Esophagus muscularis mucosa (tissue), 4 donors: ENCODE data around the gene GYPC. TPM values are rescaled to one million over a fixed set of nuclear protein-coding genes. Genes with fewer than 3 reads are reported as not detected.
"Not testable (repeated sequence)": the region's sequence is repeated elsewhere in the genome, so short reads cannot be mapped to it uniquely, and the experiment has no call there.

Source experiments
- DNase-seq: peaks from one replicate; pipeline ENCODE4 v3.0.0-alpha.2; 2017; ENCODE audit errors: extremely low spot score
- H3K27ac ChIP-seq, 4 donors: fragments of 200-600 bp; sonication (generic); replicated peaks in 1 of 4; 1 replicate in 3 of 4; 2 replicates in 1 of 4; pipeline ENCODE4 v1.5.1; 2016 to 2019; ENCODE audit warnings: mild to moderate bottlenecking in 1 of 4
- H3K27me3 ChIP-seq, 4 donors: fragments of 200-600 bp; sonication (generic); one replicate each; pipeline versions ENCODE4 v1.5.1 to v1.6.0; 2016 to 2019
- H3K36me3 ChIP-seq, 4 donors: fragments of 200-600 bp; sonication (generic); one replicate each; pipeline ENCODE4 v1.5.1; 2016 to 2019
- H3K4me1 ChIP-seq, 4 donors: fragments of 200-600 bp; sonication (generic); one replicate each; pipeline ENCODE4 v1.5.1; 2016 to 2019
- H3K4me3 ChIP-seq, 4 donors: fragments of 200-600 bp; sonication (generic); 1 replicate in 2 of 4; 2 replicates in 2 of 4; pipeline ENCODE4 v1.5.1; 2016 to 2019; ENCODE audit warnings: mild to moderate bottlenecking in 4 of 4, moderate library complexity in 1 of 4
- H3K9me3 ChIP-seq, 4 donors: fragments of 200-600 bp; sonication (generic); 1 replicate in 3 of 4; 2 replicates in 1 of 4; pipeline ENCODE4 v1.5.1; 2016 to 2019
- EP300 ChIP-seq: sonication (generic); formaldehyde crosslinking; IDR thresholded peaks from one replicate; pipeline ENCODE4 v1.6.1; 2017; ENCODE audit warnings: antibody characterized with exemption
- POLR2A ChIP-seq: fragments of 450-650 bp; IDR thresholded peaks from one replicate; pipeline ENCODE4 v1.6.1; 2017; ENCODE audit warnings: antibody characterized with exemption, moderate library complexity, mild to moderate bottlenecking, low read depth
- POLR2AphosphoS5 ChIP-seq, 2 donors: sonication (generic); formaldehyde crosslinking; IDR thresholded peaks; one replicate each; pipeline ENCODE4 v1.6.1; 2017; ENCODE audit warnings: antibody characterized with exemption in 2 of 2
- WGBS: methylation state at CpG from one replicate; pipeline ENCODE4 v1.1.5; 2018; 5-methylcytosine and 5-hydroxymethylcytosine counted together
- intact Hi-C: fragments of 100-400 bp; cut with DNase I; formaldehyde crosslinking; loops from one replicate; pipeline ENCODE4 v1.15.1; 2023
- total RNA-seq, 4 donors: library from RNA; depleted of rRNA; stranded (reverse); fragments of >200 nt; gene quantifications; one replicate each; pipeline versions ENCODE4 v1.1.0 to v1.2.1, GENCODE V29; 2016
- TF ChIP-seq, protein P1 (sequence below), 3 experiments: fragments of 200-600 bp in 2 of 3; fragments of 450-650 bp in 1 of 3; sonication (generic) in 2 of 3; IDR thresholded peaks; one replicate each; pipeline ENCODE4 v1.5.1; 2017 to 2019; ENCODE audit warnings: antibody characterized with exemption in 3 of 3, mild to moderate bottlenecking in 2 of 3, moderate library complexity in 1 of 3

Gene GYPC
- total RNA-seq, 4 donors from 2014 or later = 119 to 197 (median 167) TPM

DNA sequence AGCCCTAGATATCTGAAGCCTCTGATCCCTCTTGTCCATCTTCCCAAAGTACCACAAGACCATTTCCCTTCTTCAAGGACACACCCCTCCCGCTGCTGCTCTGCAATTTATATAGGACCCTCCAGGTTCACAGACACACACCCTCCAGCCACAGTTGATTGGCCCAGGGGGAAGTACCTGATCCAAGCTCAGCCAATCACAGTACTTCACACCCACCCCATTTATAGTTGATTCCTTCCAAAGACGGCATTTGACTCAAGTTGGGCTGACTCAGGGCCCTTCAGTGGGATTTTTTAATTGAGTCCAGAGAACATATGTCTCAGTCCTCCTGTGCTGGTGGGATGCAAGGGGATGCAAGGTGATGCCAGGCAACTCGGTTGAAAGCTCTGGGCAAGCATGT, 59.2 kb downstream of the GYPC start:
- intact Hi-C loops = no loop called here
- peak; percentile 55 for DNase-seq
- no peak overlapping the region for H3K4me3 ChIP-seq
- H3K27ac ChIP-seq = no peak overlapping the region
- 87% methylated on average over 3 of the region's 3 CpGs for WGBS
- H3K36me3 ChIP-seq = no peaks in the 10 kb centered on the region
- no peaks in the 10 kb centered on the region for H3K9me3 ChIP-seq
- peaks cover 0 to 12% (median 2%) of the 10 kb centered on the region in 4 donors for H3K4me1 ChIP-seq
- H3K27me3 ChIP-seq = no peaks in the 10 kb centered on the region
- TF ChIP-seq EP300 = no peak
- TF ChIP-seq POLR2A = no peak
- no peak for TF ChIP-seq POLR2AphosphoS5 (IDR thresholded peaks at IDR 0.05)
- TF ChIP-seq, protein P1, sequence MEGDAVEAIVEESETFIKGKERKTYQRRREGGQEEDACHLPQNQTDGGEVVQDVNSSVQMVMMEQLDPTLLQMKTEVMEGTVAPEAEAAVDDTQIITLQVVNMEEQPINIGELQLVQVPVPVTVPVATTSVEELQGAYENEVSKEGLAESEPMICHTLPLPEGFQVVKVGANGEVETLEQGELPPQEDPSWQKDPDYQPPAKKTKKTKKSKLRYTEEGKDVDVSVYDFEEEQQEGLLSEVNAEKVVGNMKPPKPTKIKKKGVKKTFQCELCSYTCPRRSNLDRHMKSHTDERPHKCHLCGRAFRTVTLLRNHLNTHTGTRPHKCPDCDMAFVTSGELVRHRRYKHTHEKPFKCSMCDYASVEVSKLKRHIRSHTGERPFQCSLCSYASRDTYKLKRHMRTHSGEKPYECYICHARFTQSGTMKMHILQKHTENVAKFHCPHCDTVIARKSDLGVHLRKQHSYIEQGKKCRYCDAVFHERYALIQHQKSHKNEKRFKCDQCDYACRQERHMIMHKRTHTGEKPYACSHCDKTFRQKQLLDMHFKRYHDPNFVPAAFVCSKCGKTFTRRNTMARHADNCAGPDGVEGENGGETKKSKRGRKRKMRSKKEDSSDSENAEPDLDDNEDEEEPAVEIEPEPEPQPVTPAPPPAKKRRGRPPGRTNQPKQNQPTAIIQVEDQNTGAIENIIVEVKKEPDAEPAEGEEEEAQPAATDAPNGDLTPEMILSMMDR (IDR thresholded peaks at IDR 0.05) = no peak

DNA sequence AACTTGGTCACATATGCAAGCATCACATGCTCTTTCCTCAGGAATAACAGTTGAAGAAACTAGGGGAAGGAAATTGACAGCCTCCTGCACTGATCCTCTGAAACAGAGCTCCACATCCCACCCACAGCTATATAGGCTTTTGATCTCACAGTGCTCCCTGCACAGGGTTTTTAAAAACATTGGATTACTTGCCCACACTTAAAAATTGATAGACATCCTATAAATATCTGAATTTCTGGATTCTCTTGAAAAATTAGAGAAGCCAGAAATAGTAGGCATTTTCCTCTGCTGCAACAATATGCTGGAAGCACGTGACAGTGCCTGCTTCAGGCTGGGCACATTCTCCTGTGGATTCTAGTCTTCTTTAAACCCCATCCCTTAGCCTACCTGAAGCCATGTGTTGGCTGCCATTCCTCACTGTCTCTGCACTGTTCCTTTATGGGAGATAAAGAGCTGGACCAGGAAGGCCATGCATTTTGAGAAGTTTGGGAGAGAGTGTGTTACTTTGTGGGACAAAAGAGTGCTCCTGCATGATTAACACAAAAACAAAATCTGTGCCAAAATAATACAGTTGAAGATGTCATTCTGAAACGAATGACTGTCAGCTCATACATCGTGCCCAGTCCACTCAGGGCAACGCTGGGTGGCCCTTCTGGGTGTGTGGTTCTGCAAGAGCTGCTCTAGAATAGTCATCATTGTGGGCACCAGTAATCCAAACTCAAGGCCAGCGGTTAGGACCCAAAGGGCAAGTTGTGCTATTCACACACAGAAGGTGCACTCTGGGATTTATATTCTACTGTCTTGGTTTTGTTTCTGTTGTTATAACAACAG, 59.8 kb downstream of the GYPC start:
- Histone ChIP-seq H3K4me3 (no peak overlapping the region), H3K9me3 (no peaks in the 10 kb centered on the region), H3K36me3 (no peaks in the 10 kb centered on the region), H3K27ac (no peak overlapping the region), H3K27me3 (no peaks in the 10 kb centered on the region), H3K4me1 (peaks cover 0 to 17% (median 3%) of the 10 kb centered on the region in 4 donors)
- intact Hi-C loops = no loop called here
- TF ChIP-seq EP300 (no peak), POLR2AphosphoS5 (IDR thresholded peaks at IDR 0.05) (no peak), POLR2A (no peak)
- TF ChIP-seq, protein P1 (IDR thresholded peaks at IDR 0.05) = no peak
- WGBS = 75% methylated on average over 5 of the region's 5 CpGs
- peak; percentile 53 for DNase-seq

DNA sequence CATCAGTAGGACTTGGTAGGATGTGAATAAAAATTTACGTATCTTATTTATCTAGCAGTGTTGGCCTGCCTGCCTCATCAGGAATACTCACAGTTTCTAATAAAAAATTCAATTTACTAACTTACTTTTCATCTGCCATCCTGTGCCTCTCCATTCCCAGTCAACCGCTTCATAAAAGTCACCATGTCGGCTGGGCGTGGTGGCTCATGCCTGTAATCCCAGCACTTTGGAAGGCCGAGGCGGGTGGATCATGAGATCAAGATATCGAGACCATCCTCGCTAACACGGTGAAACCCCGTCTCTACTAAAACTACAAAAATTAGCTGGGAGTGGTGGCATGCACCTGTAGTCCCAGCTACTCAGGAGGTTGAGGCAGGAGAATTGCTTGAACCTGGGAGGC, 61.3 kb downstream of the GYPC start:
- H3K4me3 ChIP-seq, intact Hi-C loops, H3K9me3 ChIP-seq, H3K27ac ChIP-seq, H3K36me3 ChIP-seq, H3K27me3 ChIP-seq: not testable (repeated sequence)
- peaks cover 0 to 18% (median 3%) of the 10 kb centered on the region in 4 donors for H3K4me1 ChIP-seq
- WGBS = 96% methylated on average over 10 of the region's 10 CpGs
- peak; percentile 70 for DNase-seq

DNA sequence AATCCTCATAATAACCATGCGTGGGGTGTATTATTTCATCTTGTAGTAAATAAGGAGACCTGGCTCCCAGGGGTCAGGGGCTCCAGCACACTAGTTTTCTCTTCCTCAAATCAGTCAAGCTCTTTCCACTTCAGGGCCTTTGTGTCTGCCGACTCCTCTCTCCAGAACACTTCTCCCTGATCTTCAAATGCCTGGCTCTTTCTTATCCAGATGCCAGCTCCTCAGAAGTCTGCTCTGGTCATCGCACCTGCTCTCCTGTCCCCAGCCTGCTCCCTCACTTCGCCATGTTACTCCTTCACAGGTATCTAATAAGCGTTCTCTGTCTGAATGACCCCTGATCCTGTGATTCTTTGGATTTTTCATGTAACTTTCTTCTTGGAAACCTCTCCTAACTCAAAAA, 62.0 kb downstream of the GYPC start:
- Histone ChIP-seq H3K27ac (no peak overlapping the region), H3K9me3 (no peaks in the 10 kb centered on the region), H3K4me3 (no peak overlapping the region), H3K36me3 (no peaks in the 10 kb centered on the region), H3K27me3 (no peaks in the 10 kb centered on the region), H3K4me1 (peaks cover 3 to 24% (median 4%) of the 10 kb centered on the region in 4 donors)
- intact Hi-C loops = no loop called here
- WGBS = 93% methylated on average over 5 of the region's 5 CpGs
- TF ChIP-seq POLR2A (no peak), EP300 (no peak), POLR2AphosphoS5 (IDR thresholded peaks at IDR 0.05) (no peak)
- TF ChIP-seq, protein P1 (IDR thresholded peaks at IDR 0.05) = no peak
- peak; percentile 70 for DNase-seq

DNA sequence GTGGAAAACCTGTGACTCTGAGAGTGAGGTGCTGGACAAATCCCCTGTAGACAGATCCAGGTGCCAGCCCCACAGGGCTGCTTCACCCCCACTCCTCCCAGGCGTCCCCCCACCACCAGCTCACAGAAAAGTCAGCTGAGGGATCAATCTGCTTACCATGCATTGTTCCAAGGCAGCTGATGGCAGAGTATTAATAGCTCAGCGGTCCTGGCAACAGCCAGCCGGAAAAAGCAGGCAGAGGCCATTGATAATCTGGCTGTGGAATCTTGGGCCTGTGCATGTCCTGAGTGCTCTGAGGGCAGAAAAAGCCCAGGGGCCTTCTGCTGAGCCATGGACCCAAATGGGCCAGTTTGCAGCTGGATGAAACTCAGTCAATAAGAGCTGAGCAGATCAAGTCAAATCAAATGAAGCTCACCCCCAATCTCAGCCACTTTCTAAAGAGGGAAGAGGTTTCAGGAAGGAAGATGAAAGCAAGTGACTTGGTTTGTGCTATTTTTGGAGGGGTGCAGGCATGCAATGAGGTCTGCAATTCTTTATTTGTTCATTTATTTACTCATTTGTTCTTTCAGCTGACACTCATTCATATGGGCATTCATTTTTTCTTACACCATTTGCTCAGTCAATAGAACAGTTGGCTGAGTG, 63.4 kb downstream of the GYPC start:
- 80% methylated on average over 2 of the region's 3 CpGs for WGBS
- Histone ChIP-seq H3K27me3 (no peaks in the 10 kb centered on the region), H3K9me3 (no peaks in the 10 kb centered on the region), H3K36me3 (no peaks in the 10 kb centered on the region), H3K27ac (no peak overlapping the region), H3K4me3 (no peak overlapping the region), H3K4me1 (peaks cover 3 to 24% (median 4%) of the 10 kb centered on the region in 4 donors)
- TF ChIP-seq, protein P1 (IDR thresholded peaks at IDR 0.05) = no peak
- TF ChIP-seq POLR2AphosphoS5 (IDR thresholded peaks at IDR 0.05) (no peak), POLR2A (no peak), EP300 (no peak)
- peak; percentile 89 for DNase-seq
- intact Hi-C loops = no loop called here
